ENCODE data around the gene RNF25. TPM values are rescaled to one million over a fixed set of nuclear protein-coding genes. Genes with fewer than 3 reads are reported as not detected.

Gene RNF25
- total and polyA plus RNA-seq, 9 donors: 11.7 to 45.9 (median 26.5) TPM

DNA sequence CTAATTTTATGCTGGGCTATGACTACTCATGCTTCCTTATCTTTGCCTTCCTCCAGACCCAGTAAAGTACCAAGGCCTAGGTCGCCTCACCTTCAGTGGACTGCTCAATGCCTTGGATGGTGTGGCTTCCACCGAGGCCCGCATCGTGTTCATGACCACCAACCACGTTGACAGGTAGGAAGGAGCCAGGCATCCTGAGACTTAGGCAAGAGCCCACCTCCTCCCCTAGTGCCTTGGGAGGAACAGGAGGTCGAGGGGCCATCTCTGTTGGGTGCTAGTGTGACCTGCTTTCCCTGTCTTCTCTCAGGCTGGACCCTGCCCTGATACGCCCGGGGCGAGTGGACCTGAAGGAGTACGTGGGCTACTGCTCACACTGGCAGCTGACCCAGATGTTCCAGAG, 9.0 kb downstream of the RNF25 start:
- H3K9me3 ChIP-seq: no peaks in the 10 kb centered on the region
- H3K4me3 ChIP-seq: no peak overlapping the region
- peaks cover 7% of the 10 kb centered on the region for H3K4me1 ChIP-seq (ENCODE audit: insufficient read depth)
- 80 to 88% (median 85%) methylated on average over 10 of the region's 10 CpGs for WGBS, 3 donors
- no peak overlapping the region for H3K27ac ChIP-seq
- intact Hi-C loops (cut with DNase I): no loop called here
- no peaks in the 10 kb centered on the region for H3K36me3 ChIP-seq
- no peak for DNase-seq
- no peaks in the 10 kb centered on the region for H3K27me3 ChIP-seq
- TF ChIP-seq CTCF (IDR thresholded peaks at IDR 0.05) (no peak), EP300 (IDR thresholded peaks at IDR 0.05) (no peak), POLR2A (IDR thresholded peaks at IDR 0.05) (no peak)

- H3K4me1 ChIP-seq (ENCODE audit: insufficient read depth): peaks cover 7% of the 10 kb centered on the region
- no peaks in the 10 kb centered on the region for H3K27me3 ChIP-seq
- intact Hi-C loops (cut with DNase I): no loop called here
- 78 to 81% (median 80%) methylated on average over 7 of the region's 7 CpGs for WGBS, 3 donors
- H3K4me3 ChIP-seq: no peak overlapping the region
- no peaks in the 10 kb centered on the region for H3K9me3 ChIP-seq
- H3K36me3 ChIP-seq: no peaks in the 10 kb centered on the region
- TF ChIP-seq CTCF (IDR thresholded peaks at IDR 0.05) (no peak), POLR2A (IDR thresholded peaks at IDR 0.05) (no peak)
- no peak for DNase-seq
- H3K27ac ChIP-seq: no peak overlapping the region
Observed at GRCh38 chr2:218662377-218662776, 9.4 kb downstream of the RNF25 start.

GRCh38 chr2:218659988-218660358, 11.8 kb downstream of the RNF25 start:
- intact Hi-C loops (cut with DNase I): loop anchor here in 1 of 4 donors (10.0 kb wide), 2 partner anchors 255 to 385 kb away; partner anchors contain the start of genes AAMP and PNKD
- Histone ChIP-seq H3K9me3 (no peaks in the 10 kb centered on the region), H3K4me1 (ENCODE audit: insufficient read depth) (peaks cover 7% of the 10 kb centered on the region), H3K27ac (no peak overlapping the region), H3K4me3 (peak overlapping the region; percentile 97), H3K27me3 (no peaks in the 10 kb centered on the region), H3K36me3 (no peaks in the 10 kb centered on the region)
- WGBS, 3 donors: 9 to 15% (median 13%) methylated on average over 8 of the region's 8 CpGs
- no peak for TF ChIP-seq POLR2A (IDR thresholded peaks at IDR 0.05)
- no peak for TF ChIP-seq EP300 (IDR thresholded peaks at IDR 0.05)
- DNase-seq: no peak

DNA sequence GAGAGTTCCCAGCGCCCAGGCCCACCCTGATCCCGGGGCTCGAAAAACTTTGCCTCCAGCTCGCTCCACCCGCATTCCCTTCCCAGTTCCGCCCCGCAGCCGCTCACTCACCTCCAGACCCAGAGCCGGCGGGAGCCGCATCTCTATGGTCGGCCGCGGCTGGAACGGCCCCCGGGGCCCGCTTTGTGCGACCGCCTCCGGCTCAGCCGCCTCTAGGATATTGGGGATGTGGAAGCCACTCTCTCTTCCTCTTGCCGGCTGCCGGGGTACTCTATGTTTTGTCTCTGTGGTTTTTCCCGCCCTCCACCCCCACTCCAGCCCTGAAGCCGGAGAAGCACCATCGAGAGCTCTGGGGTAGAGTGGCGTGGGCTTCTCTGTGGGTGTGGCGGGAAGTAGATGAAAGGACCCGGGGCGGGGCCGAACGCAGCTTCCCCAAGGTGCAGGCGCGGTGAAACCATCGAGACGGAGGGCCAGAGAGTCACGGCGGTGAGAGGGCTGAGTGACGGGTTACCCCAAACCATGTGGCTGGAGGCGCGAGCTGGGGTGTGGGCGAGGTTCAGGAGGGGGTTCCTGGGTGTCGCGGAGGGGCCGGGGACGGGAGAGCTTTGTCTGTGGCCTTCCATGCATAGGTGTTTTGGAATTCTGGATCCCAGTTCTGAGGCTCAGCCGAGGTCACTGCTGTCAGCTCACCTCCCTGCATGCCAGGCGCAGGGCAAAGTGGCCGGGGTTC, 12.4 kb downstream of the RNF25 start, which contains the start of the genes BCS1L and ZNF142:
Gene BCS1L (plus strand): TSS at position 426 of the 730 bp plus-strand sequence. CDS start 1,305 bp downstream, outside the sequence.
Gene ZNF142 (minus strand): TSS at position 366 of the 730 bp plus-strand sequence. CDS start 3,194 bp downstream, outside the sequence.
- peak within 1 kb of the TSS; percentile 97 for H3K4me3 ChIP-seq
- H3K27me3 ChIP-seq: no peaks in the 10 kb centered on the region
- no peak within 1 kb of the TSS for H3K27ac ChIP-seq
- H3K4me1 ChIP-seq (ENCODE audit: insufficient read depth): peaks cover 7% of the 10 kb centered on the region
- peak; percentile 82 to 91 (median 83) for DNase-seq
- no peak for TF ChIP-seq POLR2A (IDR thresholded peaks at IDR 0.05)
- TF ChIP-seq CTCF (IDR thresholded peaks at IDR 0.05): no peak
- no peak for TF ChIP-seq EP300 (IDR thresholded peaks at IDR 0.05)
- H3K9me3 ChIP-seq: no peaks in the 10 kb centered on the region
- no peaks in the 10 kb centered on the region for H3K36me3 ChIP-seq
- intact Hi-C loops (cut with DNase I): loop anchor here in 1 of 4 donors (10.0 kb wide), 2 partner anchors 255 to 385 kb away; partner anchors contain the start of genes AAMP and PNKD
- 0 to 1% (median 1%) methylated on average over 49 of the region's 49 CpGs for WGBS, 3 donors
